Measurements from ENCODE around the gene HSBP1L1.
A peak's percentile ranks its signal among the peaks of the same experiment; 100 is the strongest.

Gene HSBP1L1

GRCh38 chr18:79960921-79961526 is 3.4 kb upstream of the HSBP1L1 start:
- DNase-seq (ENCODE audit: low spot score), result no peak

- no peak for DNase-seq (ENCODE audit: low spot score)
These were observed 2.7 kb upstream of the HSBP1L1 start for GRCh38 chr18:79961527-79962291.

- no peak for DNase-seq (ENCODE audit: low spot score)
These were observed 2.1 kb upstream of the HSBP1L1 start for GRCh38 chr18:79962311-79962710.

GRCh38 chr18:79962835-79963657 is 1.4 kb upstream of the HSBP1L1 start:
- no peak for DNase-seq (ENCODE audit: low spot score)

GRCh38 chr18:79963658-79964329 is 649 bp upstream of the HSBP1L1 start:
- no peak for DNase-seq (ENCODE audit: low spot score)

- peak; percentile 63 for DNase-seq (ENCODE audit: low spot score)
These were observed 868 bp downstream of the HSBP1L1 start for GRCh38 chr18:79965119-79965902.

- DNase-seq (ENCODE audit: low spot score), result no peak
These were observed 6.1 kb downstream of the HSBP1L1 start for GRCh38 chr18:79970419-79971133.

GRCh38 chr18:79971211-79971952 is 6.9 kb downstream of the HSBP1L1 start:
- DNase-seq (ENCODE audit: low spot score), result no peak

- no peak for DNase-seq (ENCODE audit: low spot score)
These were observed 7.5 kb downstream of the HSBP1L1 start for GRCh38 chr18:79971986-79972385.

GRCh38 chr18:79972720-79973119 is 8.3 kb downstream of the HSBP1L1 start:
- no peak for DNase-seq (ENCODE audit: low spot score)

- DNase-seq (ENCODE audit: low spot score), result no peak
These were observed 9.1 kb downstream of the HSBP1L1 start for GRCh38 chr18:79973517-79973916.

GRCh38 chr18:79974025-79974654 is 9.7 kb downstream of the HSBP1L1 start:
- DNase-seq (ENCODE audit: low spot score), result no peak

- no peak for DNase-seq (ENCODE audit: low spot score)
These were observed 10.6 kb downstream of the HSBP1L1 start for GRCh38 chr18:79975043-79975442.

GRCh38 chr18:79975985-79976680 is 11.7 kb downstream of the HSBP1L1 start:
- DNase-seq (ENCODE audit: low spot score), result no peak

- no peak for DNase-seq (ENCODE audit: low spot score)
These were observed 15.4 kb downstream of the HSBP1L1 start for GRCh38 chr18:79979843-79980242.

GRCh38 chr18:79980585-79980984 is 16.1 kb downstream of the HSBP1L1 start:
- no peak for DNase-seq (ENCODE audit: low spot score)

- no peak for DNase-seq (ENCODE audit: low spot score)
These were observed 18.3 kb downstream of the HSBP1L1 start for GRCh38 chr18:79982736-79983135.

- no peak for DNase-seq (ENCODE audit: low spot score)
These were observed 18.8 kb downstream of the HSBP1L1 start for GRCh38 chr18:79983253-79983652.

GRCh38 chr18:79983793-79984192 is 19.4 kb downstream of the HSBP1L1 start:
- no peak for DNase-seq (ENCODE audit: low spot score)
